Measurements from ENCODE around the gene SIAE.
"Not testable (repeated sequence)": the region's sequence is repeated elsewhere in the genome, so short reads cannot be mapped to it uniquely, and the experiment has no call there.

The SIAE gene

GRCh38 chr11:124625504-124626168, 47.9 kb downstream of the SIAE start:
- in situ Hi-C loops (cut with MboI; ENCODE audit: low sequenced_read_pairs): no loop called here

DNA sequence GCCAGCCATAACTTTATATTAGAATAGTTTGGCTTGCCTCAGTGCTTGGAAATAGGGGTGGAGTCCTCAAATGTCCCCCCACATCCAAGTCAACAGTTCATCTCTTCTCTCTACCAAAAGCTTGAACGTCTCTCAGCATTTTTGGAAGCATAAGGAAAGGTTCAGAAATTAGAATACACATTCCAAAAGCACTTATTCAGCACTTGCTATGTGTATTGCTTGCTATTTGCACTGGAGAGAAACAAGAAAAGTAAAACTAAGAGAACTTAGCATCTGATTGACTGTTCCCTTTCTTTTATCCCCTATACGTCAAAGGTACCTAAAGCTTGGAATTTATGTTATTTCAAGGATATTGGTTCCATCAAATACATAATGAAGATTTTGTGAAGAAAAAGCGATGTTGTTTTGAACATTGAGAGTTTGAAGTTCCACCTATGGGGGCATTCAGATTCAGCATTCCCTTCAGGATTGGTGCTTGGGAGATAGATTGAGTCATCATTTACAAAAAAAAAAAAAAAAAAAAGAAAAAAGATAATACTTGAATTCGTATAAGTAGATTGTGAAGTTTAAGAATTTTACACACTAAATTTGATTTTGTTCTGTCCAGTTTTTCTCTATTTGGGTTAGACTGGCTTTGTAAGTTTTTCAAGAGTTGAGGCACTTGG, 49.5 kb downstream of the SIAE start:
- in situ Hi-C loops (cut with MboI; ENCODE audit: low sequenced_read_pairs): no loop called here

DNA sequence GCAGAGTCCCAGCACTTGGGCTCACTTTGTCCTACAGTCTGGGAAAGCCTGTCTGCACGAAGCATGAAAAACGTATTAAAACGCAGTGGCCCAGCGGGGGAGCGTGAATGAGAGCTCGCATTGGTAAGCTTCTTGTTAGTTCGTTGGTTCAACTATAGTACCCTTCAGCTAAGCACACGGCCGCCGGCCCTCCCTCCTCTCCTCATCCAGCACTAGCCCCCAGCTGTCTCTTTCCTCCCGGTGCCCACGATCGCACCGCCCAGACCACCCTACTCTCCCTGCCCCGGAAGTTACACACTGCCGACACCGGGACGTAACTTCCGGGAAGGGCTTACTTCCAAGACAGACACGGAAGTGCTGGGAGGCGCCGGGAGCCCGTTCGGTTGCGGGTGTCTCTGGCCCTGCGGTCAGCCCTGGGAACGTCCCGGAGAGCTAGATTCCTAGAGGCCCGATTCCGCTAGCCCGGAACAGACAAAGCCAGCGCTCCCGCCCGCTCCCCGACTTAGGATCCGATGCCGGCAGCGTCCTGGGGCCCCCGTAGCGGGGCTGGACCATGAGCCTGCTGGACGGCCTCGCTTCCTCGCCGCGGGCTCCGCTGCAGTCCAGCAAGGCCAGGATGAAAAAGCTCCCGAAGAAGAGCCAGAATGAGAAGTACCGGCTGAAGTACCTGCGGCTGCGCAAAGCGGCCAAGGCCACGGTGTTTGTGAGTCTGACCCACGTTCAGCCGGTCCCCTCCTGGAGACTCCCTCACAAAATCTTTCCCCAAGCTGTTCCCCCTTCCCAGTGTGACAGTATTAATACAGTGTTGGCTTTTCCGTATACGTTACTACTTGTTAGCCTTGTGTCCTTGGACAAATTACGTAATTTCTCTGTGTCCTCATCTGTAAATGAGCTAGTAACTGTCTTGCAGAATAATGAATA, 50.7 kb downstream of the SIAE start, which contains the start of gene TBRG1:
Gene TBRG1 (plus strand): TSS at position 334 of the 921 bp plus-strand sequence. CDS start 220 bp downstream, at position 554.
- in situ Hi-C loops (cut with MboI; ENCODE audit: low sequenced_read_pairs): no loop called here

DNA sequence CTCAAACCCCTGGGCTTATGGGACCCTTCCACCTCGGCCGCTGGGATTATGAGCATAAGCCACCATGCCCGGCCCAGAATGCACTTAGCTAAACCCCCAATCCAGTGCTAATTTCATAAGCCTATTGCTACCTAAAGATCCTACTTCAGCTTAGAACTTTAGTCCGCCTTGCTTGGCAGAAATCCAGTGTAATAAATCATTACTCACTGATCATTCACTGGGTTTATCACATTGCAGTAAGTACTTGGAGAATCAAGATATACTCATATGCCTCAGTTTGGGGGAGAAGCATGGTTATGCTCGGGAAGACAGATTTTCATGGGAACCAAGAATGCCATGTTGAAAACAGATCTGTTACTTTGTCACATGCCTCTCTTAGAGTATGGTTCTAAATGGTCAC, 54.7 kb downstream of the SIAE start:
- in situ Hi-C loops (cut with MboI; ENCODE audit: low sequenced_read_pairs): no loop called here

- in situ Hi-C loops (cut with MboI; ENCODE audit: low sequenced_read_pairs): no loop called here
Measured at GRCh38 chr11:124612567-124613246, 60.8 kb downstream of the SIAE start.

- in situ Hi-C loops (cut with MboI; ENCODE audit: low sequenced_read_pairs): no loop called here
Measured at GRCh38 chr11:124612045-124612444, 61.5 kb downstream of the SIAE start.

DNA sequence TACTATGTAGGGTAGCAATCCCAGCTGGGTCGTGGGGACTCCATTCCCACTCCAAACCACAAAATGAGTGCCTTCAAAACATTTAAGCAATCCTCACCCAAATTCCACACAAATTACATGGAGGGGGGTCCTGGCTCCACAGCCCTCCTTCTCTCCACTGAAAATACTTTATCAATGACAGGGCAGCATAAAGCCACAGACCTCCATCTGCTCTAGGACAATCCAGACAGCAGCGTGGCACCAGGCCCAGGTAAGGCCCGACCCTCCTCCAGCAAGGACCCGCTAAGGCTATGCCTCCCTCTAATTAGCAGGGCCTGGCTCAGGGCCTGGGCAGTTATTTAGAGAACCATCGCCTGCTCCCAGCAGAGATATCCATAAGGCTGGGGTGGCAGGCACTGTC, 62.5 kb downstream of the SIAE start, which contains the start of gene PANX3:
Gene PANX3 (plus strand): TSS at position 365 of the 400 bp plus-strand sequence. CDS start 129 bp downstream, outside the sequence.
- in situ Hi-C loops (cut with MboI; ENCODE audit: low sequenced_read_pairs): no loop called here

- in situ Hi-C loops (cut with MboI; ENCODE audit: low sequenced_read_pairs): no loop called here
Measured at GRCh38 chr11:124610295-124610694, 63.2 kb downstream of the SIAE start.

GRCh38 chr11:124608147-124608546, 65.4 kb downstream of the SIAE start:
- in situ Hi-C loops (cut with MboI; ENCODE audit: low sequenced_read_pairs): no loop called here

DNA sequence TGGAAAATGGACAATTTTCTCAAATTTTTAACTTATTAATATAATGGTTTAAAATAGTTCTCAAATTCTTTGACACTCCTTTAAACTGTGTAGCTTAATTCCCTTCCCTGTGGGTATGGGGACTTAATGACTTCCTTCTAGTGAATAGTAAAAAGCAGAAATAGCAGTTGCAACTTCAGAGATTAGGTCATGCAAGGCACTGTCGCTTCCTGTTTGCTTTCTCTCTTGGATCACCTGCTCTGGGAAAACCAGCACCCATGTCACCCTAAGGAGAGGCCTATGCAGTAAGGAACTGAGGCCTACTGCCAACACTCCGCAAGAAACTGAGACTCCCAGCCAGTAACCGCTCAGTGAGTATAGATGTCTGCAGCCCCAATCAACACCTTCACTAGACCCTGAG, 67.8 kb downstream of the SIAE start:
- in situ Hi-C loops (cut with MboI; ENCODE audit: low sequenced_read_pairs): no loop called here

- in situ Hi-C loops (cut with MboI; ENCODE audit: low sequenced_read_pairs): not testable (repeated sequence)
Measured at GRCh38 chr11:124602723-124603122, 70.8 kb downstream of the SIAE start.

DNA sequence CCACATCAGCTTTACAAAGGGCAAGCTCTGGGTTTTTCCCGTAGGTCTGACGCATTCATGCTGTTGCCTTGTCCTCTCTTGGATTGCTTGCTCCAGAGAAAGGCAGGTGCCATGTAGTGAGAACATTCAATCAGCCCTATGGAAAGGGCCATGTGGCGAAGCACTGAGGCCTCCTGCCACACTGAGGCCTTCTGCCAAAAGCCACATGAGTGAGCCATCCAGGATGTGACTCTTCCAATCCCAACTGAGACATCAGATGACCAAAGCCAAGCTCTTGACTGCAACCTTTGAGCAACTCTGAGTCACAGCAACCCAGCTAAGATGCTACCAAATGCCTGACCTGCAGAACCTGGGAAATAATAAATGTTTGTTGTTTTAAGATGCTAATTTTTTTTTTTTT, 71.3 kb downstream of the SIAE start:
- in situ Hi-C loops (cut with MboI; ENCODE audit: low sequenced_read_pairs): no loop called here

DNA sequence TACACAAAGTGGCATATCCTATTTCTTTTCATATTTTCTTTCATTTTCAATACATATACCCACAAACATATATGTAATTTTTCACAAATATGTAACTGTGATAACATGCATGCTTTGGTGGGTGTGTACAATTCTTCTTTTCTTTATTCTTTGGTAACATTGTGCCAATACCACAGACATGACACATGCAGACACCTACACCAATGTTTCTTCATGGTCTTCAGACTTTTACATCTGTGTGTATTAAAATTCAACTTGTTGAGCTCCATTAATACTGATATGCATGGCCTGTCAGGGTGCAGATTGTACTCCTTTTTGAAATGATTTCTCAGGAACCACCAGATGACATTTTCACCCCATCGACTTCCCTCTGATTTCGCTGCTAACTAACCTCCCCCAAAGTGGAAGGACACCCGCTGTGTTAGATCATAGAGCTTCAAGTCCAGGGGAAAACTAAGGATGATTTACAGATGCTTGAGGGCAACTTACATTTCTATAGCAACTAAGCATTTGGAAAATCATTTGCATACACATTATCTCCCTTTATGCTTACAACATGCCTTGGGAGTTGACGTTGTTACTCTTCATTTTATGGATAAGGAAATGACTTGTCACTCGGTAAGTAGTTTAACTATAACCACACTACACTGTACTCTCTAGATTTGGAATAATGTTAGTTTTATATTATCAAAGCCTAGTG, 72.8 kb downstream of the SIAE start:
- in situ Hi-C loops (cut with MboI; ENCODE audit: low sequenced_read_pairs): no loop called here

- in situ Hi-C loops (cut with MboI; ENCODE audit: low sequenced_read_pairs): no loop called here
Measured at GRCh38 chr11:124597626-124598025, 75.9 kb downstream of the SIAE start.

- in situ Hi-C loops (cut with MboI; ENCODE audit: low sequenced_read_pairs): no loop called here
Measured at GRCh38 chr11:124595302-124595701, 78.2 kb downstream of the SIAE start.

- in situ Hi-C loops (cut with MboI; ENCODE audit: low sequenced_read_pairs): no loop called here
Measured at GRCh38 chr11:124592627-124593026, 80.9 kb downstream of the SIAE start.

DNA sequence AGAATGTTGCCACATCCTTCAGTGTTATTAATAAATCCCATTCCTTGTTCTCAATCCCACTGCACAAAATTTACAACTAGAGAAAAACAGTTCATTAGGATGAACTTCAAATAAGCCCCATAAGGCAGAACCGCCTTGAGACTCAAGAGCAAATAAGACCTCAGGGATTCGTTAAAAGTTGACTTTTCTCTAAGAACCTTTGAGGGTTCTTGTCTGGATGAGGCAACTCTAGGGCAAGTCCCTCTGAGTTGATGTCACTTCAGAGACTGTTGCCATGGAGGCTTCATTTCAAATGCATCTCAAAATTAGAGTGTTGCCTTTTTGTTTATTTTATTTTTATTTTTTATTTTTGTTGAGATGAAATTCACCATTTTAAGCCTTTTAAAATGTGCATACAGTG, 82.1 kb downstream of the SIAE start:
- in situ Hi-C loops (cut with MboI; ENCODE audit: low sequenced_read_pairs): no loop called here

GRCh38 chr11:124586238-124586860, 87.2 kb downstream of the SIAE start:
- in situ Hi-C loops (cut with MboI; ENCODE audit: low sequenced_read_pairs): no loop called here

GRCh38 chr11:124584681-124585372, 88.7 kb downstream of the SIAE start:
- in situ Hi-C loops (cut with MboI; ENCODE audit: low sequenced_read_pairs): no loop called here
